Mucosa of descending colon (tissue), 3 donors: ENCODE results near the gene PRR15L. TPM values are rescaled to one million over a fixed set of nuclear protein-coding genes. Genes with fewer than 3 reads are reported as not detected.
"Not testable (repeated sequence)": the region's sequence is repeated elsewhere in the genome, so short reads cannot be mapped to it uniquely, and the experiment has no call there.

ENCODE experiments used
- ATAC-seq: fragments of 200-7000 bp; cut with Tn5 transposase; one replicate; pipeline ENCODE4 v1.9.1; 2020; ENCODE audit warnings: mild to moderate bottlenecking, moderate library complexity
- DNase-seq, 3 donors: peaks; one replicate each; pipeline ENCODE4 v3.0.0-alpha.2; 2020
- H3K36me3 ChIP-seq: fragments of 200-600 bp; one replicate; pipeline ENCODE4 v1.8.0; 2021; ENCODE audit warnings: low read depth, mild to moderate bottlenecking
- H3K4me1 ChIP-seq: fragments of 200-600 bp; one replicate; pipeline ENCODE4 v1.8.0; 2021; ENCODE audit warnings: low read depth, mild to moderate bottlenecking
- H3K4me3 ChIP-seq: fragments of 200-600 bp; one replicate; pipeline ENCODE4 v1.8.0; 2021; ENCODE audit warnings: mild to moderate bottlenecking
- H3K9me3 ChIP-seq: fragments of 200-600 bp; one replicate; pipeline ENCODE4 v1.8.0; 2021; ENCODE audit warnings: mild to moderate bottlenecking
- intact Hi-C, 2 donors: fragments of 100-400 bp; cut with DNase I in 1 of 2; cut with micrococcal nuclease in 1 of 2; formaldehyde crosslinking; loops; one replicate each; pipeline versions ENCODE4 v1.11.0 to v1.11.1; 2022; cut with DNase I, micrococcal nuclease
- total RNA-seq, 3 donors: library from RNA; stranded (reverse); fragmentation: NEBNext Ultra II Directional in 2 of 3; extraction: Animal tissue kit (Norgen Biotek cat#: 25700) in 2 of 3; gene quantifications; one replicate each; pipeline versions ENCODE4 v1.2.1 to v1.2.4, GENCODE V29; 2021 to 2023
- TF ChIP-seq, protein P1 (sequence below): fragments of 200-600 bp; IDR thresholded peaks from one replicate; pipeline ENCODE4 v1.8.0; 2022; ENCODE audit warnings: antibody characterized with exemption, mild to moderate bottlenecking
- donor health status: DM: no; HTN: no; CAD: no; lungs with moderate emphysema.
- donor health status: DM: no; HTN: no; CAD: no.
- donor health status: DM: no; HTN: yes; CAD: no.

The PRR15L gene
- total RNA-seq, 3 donors from 2014 or later, result 101 to 347 (median 243) TPM

DNA sequence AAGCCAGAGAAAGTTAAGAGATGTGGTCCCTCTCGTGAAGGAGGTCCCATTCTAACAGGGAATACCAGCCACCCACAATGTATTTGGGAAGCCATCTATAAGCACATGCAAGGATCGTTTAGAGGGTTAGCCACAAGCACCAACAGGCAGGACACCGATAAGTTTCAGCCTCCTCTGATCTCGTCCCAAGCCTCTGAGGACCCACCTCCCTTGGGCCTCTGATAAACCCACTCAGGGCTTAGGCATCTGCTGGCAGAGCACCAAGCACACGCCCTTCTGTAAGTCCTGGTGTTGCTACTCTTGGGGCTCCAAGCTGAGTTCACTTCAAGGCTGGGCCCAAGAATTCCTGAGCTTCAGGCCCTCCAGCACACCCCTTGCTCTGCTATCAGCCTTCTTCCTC is 21.7 kb downstream of the PRR15L start:
- Histone ChIP-seq H3K4me3 (no peak overlapping the region), H3K36me3 (no peaks in the 10 kb centered on the region), H3K9me3 (no peaks in the 10 kb centered on the region), H3K4me1 (peaks cover 3% of the 10 kb centered on the region)
- intact Hi-C loops, result no loop called here
- TF ChIP-seq, protein P1, sequence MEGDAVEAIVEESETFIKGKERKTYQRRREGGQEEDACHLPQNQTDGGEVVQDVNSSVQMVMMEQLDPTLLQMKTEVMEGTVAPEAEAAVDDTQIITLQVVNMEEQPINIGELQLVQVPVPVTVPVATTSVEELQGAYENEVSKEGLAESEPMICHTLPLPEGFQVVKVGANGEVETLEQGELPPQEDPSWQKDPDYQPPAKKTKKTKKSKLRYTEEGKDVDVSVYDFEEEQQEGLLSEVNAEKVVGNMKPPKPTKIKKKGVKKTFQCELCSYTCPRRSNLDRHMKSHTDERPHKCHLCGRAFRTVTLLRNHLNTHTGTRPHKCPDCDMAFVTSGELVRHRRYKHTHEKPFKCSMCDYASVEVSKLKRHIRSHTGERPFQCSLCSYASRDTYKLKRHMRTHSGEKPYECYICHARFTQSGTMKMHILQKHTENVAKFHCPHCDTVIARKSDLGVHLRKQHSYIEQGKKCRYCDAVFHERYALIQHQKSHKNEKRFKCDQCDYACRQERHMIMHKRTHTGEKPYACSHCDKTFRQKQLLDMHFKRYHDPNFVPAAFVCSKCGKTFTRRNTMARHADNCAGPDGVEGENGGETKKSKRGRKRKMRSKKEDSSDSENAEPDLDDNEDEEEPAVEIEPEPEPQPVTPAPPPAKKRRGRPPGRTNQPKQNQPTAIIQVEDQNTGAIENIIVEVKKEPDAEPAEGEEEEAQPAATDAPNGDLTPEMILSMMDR, result no peak
- ATAC-seq (no peak), DNase-seq (no peak)

DNA sequence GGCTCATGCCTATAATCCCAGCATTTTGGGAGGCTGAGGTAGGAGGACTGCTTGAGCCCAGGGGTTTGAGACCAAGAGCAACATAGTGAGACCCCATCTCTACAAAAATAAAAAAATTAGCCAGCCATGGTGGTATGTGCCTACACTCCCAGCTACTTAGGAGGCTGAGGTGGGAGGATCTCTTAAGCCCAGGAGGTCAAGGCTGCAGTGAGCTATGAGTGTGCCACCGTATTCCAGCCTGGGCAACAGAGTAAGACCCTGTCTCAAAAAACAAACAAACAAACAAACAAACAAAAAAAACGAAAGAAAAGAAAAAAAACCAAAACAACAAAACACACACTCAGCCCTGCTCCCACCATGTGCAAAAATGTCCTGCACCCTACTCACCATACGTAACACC is 22.2 kb downstream of the PRR15L start:
- H3K9me3 ChIP-seq, intact Hi-C loops, H3K4me1 ChIP-seq, ATAC-seq, H3K4me3 ChIP-seq, DNase-seq, H3K36me3 ChIP-seq: not testable (repeated sequence)

DNA sequence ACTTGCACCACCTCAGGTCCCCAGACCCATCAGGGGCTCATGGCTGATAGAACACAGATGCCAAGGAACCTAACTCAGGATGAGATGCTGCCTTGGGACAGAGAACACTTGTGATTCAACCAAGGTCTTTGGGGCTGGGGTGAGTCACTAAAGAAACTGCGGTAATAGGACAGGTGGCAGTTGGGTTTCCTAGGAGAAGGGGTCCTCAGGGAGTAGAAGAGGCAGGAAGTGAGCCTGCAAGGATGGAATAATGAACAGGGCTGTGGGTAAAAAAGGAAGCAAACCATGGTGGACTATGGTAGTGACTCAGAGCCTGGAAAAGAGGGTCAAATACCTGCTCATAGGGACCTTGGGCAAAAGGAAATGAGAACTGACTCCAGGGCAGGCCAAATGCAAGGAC is 22.8 kb downstream of the PRR15L start:
- no peaks in the 10 kb centered on the region for H3K36me3 ChIP-seq
- no peaks in the 10 kb centered on the region for H3K9me3 ChIP-seq
- DNase-seq (no peak), ATAC-seq (no peak)
- no peaks in the 10 kb centered on the region for H3K4me1 ChIP-seq
- TF ChIP-seq, protein P1, result no peak
- no peak overlapping the region for H3K4me3 ChIP-seq
- intact Hi-C loops, result no loop called here

DNA sequence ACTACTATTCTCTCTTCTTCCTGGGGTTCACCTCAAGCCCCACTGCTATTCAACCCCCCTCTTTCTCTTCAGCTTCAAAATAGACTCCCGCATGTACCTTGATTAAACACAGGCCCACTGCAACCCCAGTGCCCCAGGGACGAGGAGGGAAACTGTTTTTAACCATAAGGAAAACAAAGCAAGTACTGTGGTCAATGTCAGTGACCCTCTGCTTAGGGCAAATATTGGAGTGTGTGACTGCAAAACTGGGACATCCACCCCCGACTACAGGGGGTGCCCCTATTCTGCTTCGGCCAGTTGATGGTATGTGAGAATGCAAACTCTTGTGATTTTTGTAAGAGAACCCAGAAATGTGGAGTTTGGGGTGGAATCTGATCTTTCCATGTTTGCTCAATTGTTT is 25.8 kb downstream of the PRR15L start:
- DNase-seq (no peak), ATAC-seq (no peak)
- TF ChIP-seq, protein P1, result no peak
- no peaks in the 10 kb centered on the region for H3K36me3 ChIP-seq
- intact Hi-C loops, result no loop called here
- no peaks in the 10 kb centered on the region for H3K4me1 ChIP-seq
- H3K4me3 ChIP-seq, result no peak overlapping the region
- H3K9me3 ChIP-seq, result no peaks in the 10 kb centered on the region

DNA sequence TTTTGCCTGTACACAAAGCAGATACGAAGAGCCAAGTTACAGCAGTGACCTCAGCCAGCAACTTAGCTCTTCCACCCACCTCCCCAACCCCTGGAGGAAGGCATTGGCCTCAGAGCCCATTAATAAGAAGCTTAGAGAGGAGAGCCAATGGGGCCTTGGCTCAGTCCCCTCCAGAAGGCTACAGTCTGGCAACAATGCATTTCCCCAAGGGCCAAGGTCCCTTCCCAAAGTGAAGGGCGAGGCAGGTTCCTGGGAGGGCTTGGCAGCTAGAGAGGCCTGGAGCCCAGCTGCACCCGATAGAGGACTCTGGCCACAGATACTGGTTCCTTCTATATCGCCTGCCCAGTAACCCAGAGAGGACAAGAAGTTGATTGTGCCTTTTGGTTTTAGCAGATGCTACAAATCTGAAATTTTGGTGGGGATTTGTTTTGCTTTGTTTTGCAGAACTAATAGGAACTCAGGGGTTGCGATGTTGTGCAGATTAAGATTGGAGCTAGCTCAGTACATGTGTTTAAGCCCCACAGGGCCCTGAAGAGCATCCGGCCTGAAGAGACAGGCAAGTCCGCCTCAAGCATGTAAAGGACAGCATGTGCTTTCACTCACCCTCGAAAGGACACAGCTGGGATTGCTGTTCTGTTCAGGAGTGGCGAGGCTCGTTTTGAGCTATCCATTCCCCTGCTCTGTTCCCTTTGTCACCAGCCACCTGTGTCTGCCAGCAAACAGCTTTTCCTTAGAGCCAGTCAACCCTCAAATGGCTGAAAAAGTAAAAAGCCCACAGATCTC is 28.3 kb downstream of the PRR15L start:
- TF ChIP-seq, protein P1, result no peak
- Histone ChIP-seq H3K4me3 (no peak overlapping the region), H3K9me3 (no peaks in the 10 kb centered on the region), H3K4me1 (no peaks in the 10 kb centered on the region), H3K36me3 (peaks cover 8% of the 10 kb centered on the region)
- peak; percentile 40 for ATAC-seq
- intact Hi-C loops, result no loop called here
- no peak for DNase-seq

DNA sequence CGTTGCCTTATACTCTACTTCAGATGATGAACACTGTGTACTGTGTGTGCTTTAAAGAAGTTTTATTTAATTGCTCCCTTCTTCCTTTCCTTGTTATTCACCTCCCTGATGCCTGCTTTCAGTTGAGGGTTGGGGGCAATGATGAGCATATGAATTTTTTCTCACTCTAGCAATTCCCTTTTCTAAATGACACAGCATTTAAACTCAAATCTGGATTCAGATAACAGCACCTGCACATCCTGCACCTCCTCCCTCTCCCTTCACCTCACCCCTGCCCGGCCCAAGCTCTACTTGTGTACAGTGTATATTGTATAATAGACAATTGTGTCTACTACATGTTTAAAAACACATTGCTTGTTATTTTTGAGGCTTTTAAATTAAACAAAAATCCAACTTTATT is 29.3 kb downstream of the PRR15L start:
- intact Hi-C loops, result no loop called here
- TF ChIP-seq, protein P1, result no peak
- H3K36me3 ChIP-seq, result peaks cover 8% of the 10 kb centered on the region

More for the DNA sequence above, 29.3 kb downstream of the PRR15L start:
- ATAC-seq (no peak), DNase-seq (no peak)
- H3K9me3 ChIP-seq, result no peaks in the 10 kb centered on the region
- H3K4me3 ChIP-seq, result no peak overlapping the region
- no peaks in the 10 kb centered on the region for H3K4me1 ChIP-seq
